ENCODE measurements around the gene ANO10.

Gene ANO10

DNA sequence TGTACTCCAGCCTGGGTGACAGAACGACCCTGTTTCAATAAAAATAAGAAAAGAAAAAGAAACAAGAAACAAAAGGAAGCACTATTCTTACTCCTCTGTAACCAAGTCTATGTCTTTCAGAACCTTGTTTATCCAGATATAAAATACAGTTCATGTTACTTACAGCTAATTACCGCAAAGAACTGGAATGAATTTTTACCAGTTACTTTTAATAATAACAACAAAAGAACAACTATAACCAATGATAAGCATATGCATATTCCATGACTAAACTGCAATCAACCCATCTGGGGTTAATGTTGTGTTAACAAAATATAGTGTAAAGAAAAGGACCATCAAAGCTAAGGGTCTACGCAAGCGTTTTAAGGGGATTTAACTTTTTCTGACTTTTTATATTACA lies 212.3 kb downstream of the ANO10 start:
- DNase-seq = no peak

DNA sequence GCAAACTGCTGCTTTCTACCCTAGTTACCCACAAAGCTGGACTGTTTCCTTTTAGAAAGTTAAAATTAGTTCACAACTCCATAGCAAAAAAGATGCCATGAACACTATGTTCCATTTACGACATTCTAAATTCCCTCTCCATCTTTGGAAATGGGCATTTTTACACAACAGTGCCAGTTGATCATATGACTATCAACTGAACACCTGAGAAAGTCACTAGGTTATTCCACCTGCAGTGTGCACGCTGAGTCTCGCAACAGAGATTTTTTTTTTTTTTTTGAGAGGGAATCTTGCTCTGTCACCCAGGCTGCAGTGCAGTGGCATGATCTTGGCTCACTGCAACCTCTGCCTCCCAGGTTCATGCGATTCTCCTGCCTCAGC lies 215.2 kb downstream of the ANO10 start:
- no peak for DNase-seq

DNA sequence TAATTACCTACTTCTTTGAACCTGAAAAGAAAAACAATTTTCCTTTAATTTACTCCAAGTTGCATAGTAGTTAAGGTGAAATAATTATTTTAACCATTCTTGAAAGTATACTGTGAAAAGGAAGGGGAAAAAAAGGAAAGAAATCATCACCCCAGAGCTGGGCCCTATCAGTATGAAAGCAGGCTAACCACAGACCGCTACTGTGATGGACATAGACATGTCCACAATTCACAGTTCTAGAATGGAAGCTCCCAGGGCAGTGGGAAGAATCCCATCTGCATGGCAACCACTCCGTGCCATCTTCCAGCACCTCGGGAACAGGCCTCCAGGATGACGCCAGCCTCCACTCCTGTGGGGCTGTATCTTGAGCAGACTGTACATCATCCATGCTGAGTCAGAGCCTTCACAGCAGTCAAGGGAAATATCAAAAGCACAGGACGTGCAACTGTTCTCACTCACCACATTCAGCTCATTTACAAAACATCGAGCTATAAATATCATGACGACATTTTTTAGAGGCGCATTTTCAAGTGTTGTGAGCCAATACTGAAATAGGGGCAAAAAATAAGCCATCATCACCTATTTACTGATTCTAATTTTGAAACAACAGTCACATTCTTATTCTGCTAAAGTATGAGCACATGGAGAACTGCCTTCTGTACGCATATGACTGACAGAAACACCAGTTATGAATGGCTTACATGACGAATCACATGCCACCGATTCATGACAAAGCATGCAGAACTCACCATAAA lies 215.7 kb downstream of the ANO10 start:
- DNase-seq = no peak

DNA sequence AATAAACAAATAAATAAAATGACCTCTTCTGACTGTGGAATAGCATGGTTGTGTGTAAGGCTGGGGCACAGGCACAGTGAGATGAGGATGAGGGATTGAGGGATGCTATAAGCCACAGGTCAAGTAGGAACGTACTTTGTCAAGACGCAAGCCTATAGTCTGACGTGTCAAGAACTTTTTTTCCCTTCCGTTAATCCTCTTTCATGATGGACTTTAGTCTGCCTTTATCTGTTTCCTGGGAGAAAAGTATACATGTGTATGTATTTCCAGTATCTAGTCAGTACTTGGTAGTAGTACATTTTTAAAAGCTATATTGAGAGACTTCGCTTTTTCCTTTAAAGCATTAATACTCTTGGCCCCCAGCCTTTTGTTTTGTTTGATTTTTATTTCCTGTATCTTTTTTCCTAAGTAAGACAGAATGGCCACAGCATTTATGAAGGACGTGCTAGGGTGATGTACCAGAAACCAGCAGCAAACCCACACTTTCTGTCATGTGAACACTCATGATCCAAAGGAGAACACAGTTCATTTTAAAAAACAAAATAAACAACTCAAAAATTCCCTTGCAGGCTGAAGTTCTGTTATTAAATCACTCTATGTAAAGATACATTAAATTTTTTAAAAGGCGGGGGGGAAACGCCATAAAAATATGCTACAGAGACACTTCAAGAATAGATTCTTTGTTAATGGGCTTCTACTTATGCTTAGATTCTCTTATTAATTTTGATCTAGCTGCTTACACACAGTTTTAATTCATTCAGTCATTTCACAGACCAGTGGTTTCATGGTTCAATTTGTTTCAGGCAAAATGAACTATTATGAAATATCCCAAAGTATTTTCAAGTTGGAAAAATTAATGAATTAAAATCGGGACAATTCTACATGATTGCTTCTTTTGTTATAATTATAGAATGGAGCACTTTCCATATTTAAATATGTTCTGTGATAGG lies 220.8 kb downstream of the ANO10 start:
- no peak for DNase-seq

DNA sequence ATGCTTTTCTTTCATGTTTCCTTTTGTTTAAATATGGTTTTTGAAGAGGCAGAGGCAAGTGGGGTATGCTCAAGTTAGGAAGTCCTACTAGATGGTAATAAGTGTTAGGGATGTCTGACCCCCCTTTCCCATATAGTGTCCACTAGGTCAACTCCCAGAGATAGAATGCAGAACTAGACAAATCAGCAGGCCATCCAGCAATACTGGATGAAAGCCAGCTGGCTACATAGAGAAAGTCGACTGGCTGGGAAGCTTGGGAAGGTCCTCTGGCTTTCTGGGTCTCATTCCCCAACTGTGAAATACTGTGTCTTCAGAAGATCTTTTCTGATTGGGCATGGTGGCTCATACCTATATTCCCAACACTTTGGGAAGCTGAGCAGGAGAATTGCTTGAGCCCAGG lies 221.6 kb downstream of the ANO10 start:
- DNase-seq = no peak

DNA sequence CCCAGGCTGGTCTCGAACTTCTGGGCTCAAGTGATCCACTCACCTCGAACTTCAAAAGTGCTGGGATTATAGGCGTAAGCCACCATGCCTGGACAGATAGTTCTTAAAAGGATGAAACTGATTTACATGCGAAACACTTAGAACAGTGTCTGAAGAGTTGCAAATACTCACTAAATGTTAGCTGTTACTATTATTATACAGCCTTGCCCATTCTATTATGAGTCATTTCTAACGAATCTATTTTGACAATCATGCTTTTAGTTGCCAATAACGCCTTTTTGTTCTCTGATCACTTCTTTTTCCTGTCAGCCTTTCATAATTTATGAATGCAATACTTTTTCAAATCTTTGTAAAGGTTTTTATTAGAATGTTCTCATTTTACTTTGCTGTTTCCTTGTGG lies 222.8 kb downstream of the ANO10 start:
- no peak for DNase-seq

DNA sequence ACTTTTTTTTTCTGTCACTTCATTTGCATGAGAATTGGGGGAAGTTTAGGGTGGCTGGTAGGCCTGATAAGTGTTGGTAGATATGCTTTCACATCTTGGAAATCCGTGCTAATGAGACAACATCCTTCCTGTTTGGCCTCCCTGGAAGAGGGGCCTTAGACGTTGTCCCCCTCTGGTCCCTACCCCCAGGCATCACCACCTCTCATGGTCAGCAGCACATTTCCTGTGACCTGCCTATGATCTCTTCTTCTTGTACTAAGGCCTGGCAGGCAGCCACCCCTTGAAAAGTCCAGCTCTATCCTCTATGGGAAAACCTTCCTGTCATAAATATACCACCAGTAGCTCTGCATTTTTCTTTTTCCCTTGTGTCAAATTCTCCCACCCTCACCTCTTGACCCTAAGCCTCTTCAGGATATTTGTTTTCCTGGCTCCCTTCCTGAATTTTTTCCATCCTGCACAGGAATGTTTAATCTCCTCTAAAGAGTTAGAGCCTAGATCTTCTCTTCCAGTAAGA lies 227.7 kb downstream of the ANO10 start:
- DNase-seq = no peak

DNA sequence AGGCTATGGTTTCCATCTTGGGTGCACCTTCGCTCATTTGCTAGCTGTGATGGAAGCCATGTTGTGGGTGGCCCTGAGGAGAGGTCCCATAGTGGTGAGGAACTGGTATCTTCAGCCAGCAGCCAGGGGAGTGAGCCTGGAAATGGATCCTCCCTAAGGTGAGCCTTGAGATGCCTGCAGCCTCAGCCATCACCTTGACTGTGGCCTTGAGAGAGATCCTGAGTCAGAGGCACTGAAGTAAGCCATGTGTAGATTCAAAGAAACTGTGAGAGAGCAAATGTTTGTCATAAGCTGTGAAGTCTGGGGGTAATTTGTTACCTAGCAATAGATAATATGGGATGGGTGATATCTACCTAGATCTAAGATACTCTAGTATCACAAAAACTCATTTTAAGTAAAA lies 230.2 kb downstream of the ANO10 start:
- no peak for DNase-seq

DNA sequence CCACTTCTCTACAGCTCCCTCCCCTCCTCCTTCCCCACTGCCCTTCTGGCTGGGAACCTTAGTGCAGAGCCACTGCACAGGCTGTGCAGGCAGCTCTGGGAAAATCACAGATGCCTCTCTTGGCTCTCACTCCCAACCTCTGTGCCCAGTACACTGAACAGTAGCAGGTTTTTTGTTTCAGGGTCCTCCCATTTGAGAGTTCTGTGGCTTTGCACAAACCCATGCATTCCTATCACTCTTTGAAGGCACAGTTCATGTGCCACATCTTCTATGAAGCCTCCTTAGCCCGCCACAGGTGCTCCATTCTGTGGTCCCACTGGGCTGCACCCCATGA lies 231.6 kb downstream of the ANO10 start:
- no peak for DNase-seq

DNA sequence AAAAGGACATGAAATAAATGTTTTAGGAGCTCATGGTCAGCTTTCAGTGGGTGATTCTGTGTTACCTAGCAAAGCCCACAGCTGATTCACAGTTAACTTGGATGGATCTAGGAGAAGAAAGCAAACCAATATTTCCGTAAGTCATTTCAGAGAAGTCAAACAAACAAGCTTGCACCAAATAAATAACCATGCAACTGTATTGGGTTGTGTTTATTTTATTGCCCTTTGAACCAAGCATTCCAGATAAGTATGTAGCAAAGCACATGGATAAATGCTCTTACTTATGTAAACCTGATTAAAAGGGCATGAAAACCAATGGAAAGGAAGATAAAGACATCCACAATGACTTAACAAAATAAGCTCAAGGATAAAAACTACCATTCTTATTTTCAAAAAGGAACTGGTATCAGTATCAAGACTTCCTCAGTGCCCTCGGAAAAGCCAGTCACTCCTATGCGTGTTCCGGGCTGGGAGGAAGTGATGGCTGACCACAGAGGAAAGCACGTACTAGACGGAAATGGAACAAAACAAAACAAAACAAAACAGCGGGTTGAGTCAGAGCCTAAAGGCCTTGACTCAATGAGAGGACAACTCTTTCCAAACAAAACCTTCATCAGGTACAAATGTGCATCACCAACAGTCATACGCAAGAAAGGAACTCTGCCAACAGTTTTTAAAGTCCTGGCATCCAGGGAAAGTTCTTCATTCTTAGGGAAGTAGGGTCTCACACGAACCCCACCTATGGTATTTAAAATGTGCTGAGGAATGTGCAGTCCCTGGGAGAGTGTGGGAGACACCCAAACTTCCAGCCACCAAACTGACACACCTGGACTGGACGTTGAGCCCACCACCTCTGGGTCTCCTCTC lies 232.2 kb downstream of the ANO10 start:
- DNase-seq = no peak

DNA sequence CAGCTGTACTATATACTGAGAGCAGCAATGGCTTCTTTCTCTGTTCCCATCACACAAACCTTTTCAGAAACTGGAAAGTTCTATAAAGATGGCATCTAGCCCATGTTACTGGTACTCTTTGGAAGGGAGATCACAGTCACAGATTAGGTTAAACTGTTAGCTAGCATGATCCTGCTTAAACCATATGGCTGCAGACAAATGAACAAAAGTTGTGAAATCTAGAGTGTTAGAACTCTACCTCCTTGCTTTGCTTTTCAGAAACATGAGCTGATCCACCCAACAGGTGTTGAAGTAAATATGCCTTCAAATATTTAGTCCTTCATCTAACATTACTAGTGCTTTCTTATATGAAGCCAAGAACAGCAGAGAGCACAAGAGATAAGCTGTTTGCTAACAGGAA lies 232.9 kb downstream of the ANO10 start:
- DNase-seq = no peak

DNA sequence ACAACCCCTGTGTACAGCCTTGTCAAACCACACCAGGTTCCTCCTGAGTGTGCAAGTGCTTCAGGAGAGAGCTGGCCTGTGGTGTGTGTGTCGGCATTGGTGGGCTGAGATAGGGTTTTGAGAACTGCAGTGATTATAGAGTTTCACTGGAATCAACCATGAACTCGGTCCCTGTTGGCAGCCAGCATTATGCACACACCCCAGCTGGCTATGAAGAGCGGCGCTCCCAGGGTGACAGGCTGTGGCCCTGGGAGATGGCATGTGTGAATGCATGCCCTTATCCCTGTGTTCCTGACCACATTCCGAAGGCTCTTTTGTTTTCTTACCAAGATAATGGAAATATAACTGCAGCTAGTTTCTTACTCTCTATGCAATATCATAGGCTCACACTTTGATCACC lies 233.6 kb downstream of the ANO10 start:
- DNase-seq = no peak

DNA sequence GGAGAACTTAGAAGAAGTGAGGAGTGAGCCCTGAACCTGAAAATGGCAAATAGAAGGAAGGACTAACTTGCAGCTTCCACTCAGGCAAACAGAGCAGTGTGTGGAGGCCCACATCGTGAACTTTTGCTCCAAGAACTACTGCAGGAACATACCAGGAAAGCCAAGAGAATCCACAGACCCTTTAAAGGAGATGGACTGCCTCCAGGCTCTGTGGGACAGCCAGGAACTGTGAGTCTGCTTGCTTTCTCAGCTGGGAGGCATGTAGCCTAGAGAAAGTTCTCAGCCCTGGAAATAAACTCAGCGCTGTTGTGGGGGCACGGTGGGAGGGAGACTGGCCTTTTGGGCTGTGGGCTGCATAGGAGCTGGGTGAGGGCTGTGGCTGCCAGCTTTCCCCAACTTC lies 242.5 kb downstream of the ANO10 start:
- DNase-seq = no peak

DNA sequence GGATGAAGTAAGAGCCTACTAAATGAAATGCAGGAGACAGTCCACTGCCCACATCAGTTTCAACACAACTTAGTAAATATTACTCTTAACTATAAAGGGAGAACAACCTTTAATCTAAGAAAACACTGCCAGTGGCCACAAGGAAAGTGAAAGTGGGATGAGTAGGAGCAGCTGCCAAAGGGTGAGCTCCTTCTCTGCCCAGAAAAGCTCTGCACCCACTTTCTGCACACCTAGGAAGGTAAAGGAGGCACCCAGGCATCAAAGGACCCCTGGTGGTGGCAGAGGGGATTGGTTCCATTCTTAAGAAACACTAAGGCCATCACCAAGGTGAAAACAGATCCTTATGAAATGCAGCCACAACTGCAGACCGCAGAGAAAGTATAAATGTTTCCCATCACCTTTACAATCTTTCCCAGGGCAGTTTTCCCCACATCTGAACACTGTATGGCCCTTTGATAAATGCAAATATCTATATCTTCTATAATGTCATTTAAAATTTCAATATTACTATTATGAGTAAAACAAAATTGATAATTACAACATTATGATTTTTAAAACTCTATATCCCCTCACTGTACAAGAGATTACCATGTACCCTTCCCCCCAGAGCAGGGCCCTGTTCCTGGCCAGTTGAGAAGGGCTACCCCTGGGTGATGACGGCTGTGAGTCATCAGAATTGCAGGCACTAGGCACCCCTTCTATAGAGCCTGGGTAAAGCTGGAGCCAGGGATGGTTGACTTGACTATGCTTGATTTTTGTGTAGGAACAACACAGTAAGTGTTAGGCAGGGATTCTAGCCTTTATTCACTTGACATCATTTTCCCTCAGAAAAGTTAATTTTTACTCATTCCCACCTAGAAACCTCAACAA lies 243.5 kb downstream of the ANO10 start:
- DNase-seq = peak; percentile 12

DNA sequence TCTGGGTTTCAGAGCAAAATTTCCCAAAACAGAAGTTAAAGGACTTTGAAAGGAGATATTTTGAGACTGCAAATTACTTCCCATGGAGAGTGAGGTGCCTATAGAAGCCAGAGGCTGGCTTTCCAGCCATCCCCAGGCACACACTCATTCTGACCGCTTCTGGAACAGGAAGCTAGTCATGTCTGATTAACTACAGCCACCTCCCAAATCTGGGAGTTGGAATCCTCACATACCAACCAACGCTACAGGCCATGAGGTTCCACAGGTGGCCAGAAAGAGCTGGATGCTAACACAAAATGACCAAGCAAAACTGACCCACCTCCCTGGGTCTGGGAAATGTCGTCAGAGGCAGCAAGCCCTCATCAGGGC lies 248.3 kb downstream of the ANO10 start:
- peak; percentile 80 for DNase-seq

DNA sequence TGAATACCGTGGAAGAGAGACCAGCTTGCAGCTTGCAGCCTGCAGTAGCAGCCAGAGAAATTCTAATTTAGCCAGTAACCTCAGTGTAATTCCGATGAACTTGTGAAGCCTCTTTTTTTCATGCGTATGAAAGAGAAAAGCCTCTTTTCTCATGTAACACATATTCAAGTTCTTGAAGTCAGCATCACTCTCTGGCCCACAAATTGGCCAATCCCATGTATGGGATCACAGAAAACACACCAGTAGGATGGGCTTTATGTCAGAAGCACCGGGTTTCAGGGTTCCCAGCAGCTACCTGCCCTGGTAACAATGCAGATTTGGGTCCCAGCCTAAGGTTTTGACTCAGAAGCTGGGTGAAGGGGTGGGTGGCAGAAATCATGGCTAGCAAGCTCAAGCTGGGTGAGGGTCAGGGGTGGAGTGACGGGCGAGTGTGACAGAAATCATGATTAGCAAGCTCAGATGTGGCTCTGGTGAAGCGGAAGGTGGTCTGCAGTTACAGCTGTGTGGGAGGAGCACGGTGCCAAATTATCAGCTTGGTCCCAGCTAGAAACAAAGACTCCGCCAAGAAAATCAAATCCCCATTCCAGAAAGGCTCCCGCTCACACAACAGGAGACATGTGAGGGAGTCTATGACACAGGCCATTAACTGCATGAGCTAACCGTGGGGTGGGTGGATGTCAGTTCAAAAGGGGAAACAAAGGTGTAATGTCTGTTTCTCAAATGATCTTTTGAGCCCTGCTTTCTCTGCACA lies 248.8 kb downstream of the ANO10 start:
- peak; percentile 80 for DNase-seq

DNA sequence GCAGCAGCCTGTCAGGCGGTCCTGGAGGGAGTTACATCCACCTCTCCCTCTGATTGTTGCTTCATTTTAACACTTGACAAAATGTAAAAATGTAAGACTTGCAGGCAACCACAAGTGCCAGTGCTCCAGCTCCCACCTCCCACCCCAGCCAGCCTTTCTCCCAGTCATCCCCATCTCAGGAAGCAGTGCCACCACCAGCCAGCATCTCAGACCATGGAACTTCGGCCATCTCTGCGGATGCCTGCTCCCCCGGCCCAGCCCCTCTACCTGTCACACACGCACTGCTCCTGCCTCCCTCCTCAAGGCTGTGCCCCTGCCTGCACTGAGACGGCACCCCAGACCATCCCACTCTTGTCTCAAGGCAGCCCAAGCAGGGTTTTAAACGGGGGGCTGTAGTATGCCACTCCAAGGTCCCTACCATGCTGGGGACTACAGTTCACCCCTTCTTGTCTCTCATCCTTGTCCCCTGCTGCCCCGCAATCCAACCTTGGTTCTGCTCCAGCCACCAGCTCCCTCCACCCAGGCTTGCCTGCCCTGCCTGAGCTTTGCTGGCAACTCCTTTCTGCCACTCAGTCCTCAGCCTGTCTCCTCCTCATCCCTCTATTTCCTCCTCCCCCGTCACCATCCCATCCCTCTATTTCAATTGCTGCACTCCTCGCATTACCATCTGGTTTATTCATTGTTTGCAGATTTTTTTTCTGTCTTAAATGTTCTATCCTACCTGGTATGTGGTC lies 249.6 kb downstream of the ANO10 start:
- DNase-seq = no peak

DNA sequence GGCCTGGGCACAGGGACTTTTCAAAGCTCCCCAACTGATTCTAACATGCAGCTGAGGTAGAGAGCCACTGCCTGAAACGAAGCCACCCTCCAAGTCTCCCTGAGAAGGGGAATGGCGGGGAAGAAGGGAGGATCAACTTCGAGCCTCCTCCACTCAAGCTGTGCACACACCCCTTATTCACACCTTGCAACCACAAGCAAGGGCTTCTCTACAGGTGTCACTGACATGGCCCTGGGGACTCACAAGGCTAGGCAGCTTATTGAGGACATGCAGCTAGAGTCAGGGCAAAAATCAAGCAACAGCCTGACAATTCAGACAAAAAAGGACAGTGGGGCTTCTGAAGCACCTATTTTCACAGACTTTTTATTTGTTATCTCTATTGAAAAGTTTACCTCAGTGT lies 250.3 kb downstream of the ANO10 start:
- DNase-seq = no peak

DNA sequence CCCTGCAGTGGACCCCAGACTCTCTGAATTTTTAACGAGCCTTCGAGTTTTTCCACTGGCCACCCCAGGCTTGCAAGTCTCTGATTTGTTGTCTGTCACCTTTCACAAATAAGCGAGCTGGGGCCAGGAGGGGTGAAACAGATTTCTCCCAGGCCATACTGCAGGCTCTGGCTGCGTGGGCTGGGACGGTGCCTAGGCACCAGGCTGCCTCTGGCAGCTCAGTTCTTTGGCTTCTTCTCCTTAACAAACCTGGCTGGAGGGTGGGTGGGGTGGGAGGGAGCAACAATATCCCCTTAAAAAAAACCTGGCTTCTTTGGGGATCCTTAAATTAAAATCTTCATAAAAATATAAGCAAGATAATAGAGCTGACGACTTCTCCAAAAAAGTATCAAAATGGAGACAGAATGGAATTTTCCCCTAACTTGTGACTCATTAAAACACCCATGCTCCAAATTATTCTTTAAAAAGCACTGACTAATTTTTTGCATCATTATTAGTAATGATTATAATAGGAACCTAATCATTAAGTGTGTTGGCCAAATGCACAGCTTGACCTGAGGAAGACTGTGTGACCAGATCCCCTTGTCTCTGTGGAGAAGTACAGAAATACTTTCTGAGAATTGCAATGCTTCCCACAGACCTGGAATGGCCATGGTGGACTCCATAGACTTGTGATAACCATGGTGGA lies 251.4 kb downstream of the ANO10 start:
- DNase-seq = no peak
